ENCODE measurements around the gene FBXL13. TPM values are rescaled to one million over a fixed set of nuclear protein-coding genes. Genes with fewer than 3 reads are reported as not detected.

Gene FBXL13
- total and polyA plus RNA-seq, 2 experiments from 2014 or later, result 2.1 to 2.2 TPM

DNA sequence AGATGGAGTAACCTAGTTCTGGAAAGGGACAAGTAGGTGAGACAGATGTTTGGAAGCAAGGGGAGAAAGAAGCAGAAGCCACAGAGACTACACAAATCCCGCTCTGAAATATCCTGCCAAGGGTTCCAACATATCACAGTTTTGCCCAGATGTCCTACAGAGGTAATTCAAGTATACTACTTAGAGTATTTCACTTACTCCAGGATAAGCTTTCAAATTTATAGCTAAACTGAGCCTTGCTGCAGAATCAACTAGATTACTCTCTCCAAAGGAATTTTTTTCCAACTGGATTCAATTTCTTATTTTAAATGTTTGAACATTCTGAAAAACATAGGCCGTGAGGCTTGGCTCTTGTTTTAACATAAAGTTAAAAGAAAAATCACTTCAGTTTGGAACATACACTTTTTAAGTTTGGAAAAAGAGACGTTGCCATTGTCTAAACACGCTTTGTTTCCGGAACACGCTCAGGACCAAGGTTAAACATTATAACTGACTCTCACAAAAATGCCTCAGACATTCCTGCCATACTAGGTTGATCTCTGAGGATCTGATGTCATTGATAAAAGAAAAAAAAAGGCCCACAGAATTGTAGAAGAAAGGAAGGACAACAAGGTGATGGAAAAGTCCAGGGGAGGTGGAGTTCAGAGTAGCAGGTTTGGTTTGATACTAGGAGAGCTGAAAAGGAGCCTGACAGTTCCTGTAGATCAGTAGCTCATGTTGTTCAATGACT lies 251.0 kb downstream of the FBXL13 start:
- H3K27ac ChIP-seq, result no peak overlapping the region
- H3K9me3 ChIP-seq (ENCODE audit: low read depth), result no peaks in the 10 kb centered on the region
- no peaks in the 10 kb centered on the region for H3K36me3 ChIP-seq
- no peak overlapping the region for H3K4me3 ChIP-seq
- H3K4me1 ChIP-seq (ENCODE audit: low read depth), result no peaks in the 10 kb centered on the region
- no peak for DNase-seq (ENCODE audit: low read depth in 1 of 2, low spot score in 1 of 2)
- no peak for TF ChIP-seq CTCF (IDR thresholded peaks at IDR 0.05; ENCODE audit: low read depth, low read length)
- H3K27me3 ChIP-seq, result no peaks in the 10 kb centered on the region

- no peak for DNase-seq (ENCODE audit: low read depth in 1 of 2, low spot score in 1 of 2)
- no peaks in the 10 kb centered on the region for H3K9me3 ChIP-seq (ENCODE audit: low read depth)
- H3K4me1 ChIP-seq (ENCODE audit: low read depth), result no peaks in the 10 kb centered on the region
- no peak overlapping the region for H3K4me3 ChIP-seq
- no peak overlapping the region for H3K27ac ChIP-seq
- H3K27me3 ChIP-seq, result no peaks in the 10 kb centered on the region
- H3K36me3 ChIP-seq, result no peaks in the 10 kb centered on the region
- TF ChIP-seq CTCF (IDR thresholded peaks at IDR 0.05; ENCODE audit: low read depth, low read length), result no peak
Observed at GRCh38 chr7:102821994-102822747, 252.4 kb downstream of the FBXL13 start.

GRCh38 chr7:102819151-102819550 lies 255.4 kb downstream of the FBXL13 start:
- no peaks in the 10 kb centered on the region for H3K36me3 ChIP-seq
- no peak overlapping the region for H3K27ac ChIP-seq
- no peaks in the 10 kb centered on the region for H3K9me3 ChIP-seq (ENCODE audit: low read depth)
- H3K27me3 ChIP-seq, result no peaks in the 10 kb centered on the region
- peak in 1 of 2 donors; percentile 48 for DNase-seq (ENCODE audit: low read depth in 1 of 2, low spot score in 1 of 2)
- H3K4me3 ChIP-seq, result no peak overlapping the region
- no peaks in the 10 kb centered on the region for H3K4me1 ChIP-seq (ENCODE audit: low read depth)
- no peak for TF ChIP-seq CTCF (IDR thresholded peaks at IDR 0.05; ENCODE audit: low read depth, low read length)

DNA sequence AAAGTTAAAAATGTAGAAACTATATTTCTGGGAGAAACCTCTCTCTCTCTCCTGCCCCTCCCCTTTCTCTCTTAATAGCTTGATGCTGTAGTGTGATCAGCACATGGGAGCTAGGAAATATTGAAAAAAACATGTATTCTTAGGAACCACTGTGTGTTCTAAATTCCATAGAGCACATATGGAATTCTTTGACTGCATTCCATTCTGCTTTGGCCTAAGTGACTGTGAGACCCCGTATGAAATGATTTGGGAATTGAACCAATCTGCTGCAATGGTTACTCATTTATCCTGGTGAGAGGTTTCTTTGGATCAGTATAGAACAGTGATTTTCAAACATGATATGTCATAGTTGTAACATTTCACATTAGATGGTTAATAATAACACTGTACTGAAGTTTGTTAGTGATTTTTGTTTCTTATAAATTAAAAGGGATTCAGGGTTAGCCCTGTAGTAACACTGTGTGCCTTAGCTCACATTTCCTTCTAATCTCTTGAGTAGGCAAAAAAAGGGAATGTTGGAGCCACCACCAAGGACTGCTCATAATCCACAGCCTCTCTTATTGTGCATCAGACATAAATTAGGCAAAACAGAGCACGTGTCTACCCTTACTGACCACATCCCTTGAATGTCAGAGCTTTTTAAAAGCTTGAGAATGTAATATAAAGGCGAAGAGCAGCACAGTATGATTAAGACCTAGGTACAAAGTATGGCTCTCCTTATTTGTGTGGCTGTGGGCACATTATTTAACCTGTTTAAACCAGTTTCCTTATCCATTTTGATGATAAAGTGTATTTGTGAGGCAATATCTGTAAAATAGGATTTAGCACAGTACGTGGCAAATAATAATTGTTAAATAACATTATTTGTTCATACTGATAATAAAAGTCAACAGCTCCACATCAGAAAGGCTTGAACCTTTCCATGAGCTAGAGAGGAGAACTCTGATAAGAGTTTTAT lies 256.7 kb downstream of the FBXL13 start:
- H3K4me3 ChIP-seq, result no peak overlapping the region
- TF ChIP-seq CTCF (IDR thresholded peaks at IDR 0.05; ENCODE audit: low read depth, low read length), result no peak
- H3K9me3 ChIP-seq (ENCODE audit: low read depth), result no peaks in the 10 kb centered on the region
- no peaks in the 10 kb centered on the region for H3K27me3 ChIP-seq
- no peak overlapping the region for H3K27ac ChIP-seq
- H3K4me1 ChIP-seq (ENCODE audit: low read depth), result no peaks in the 10 kb centered on the region
- H3K36me3 ChIP-seq, result no peaks in the 10 kb centered on the region
- no peak for DNase-seq (ENCODE audit: low read depth in 1 of 2, low spot score in 1 of 2)

DNA sequence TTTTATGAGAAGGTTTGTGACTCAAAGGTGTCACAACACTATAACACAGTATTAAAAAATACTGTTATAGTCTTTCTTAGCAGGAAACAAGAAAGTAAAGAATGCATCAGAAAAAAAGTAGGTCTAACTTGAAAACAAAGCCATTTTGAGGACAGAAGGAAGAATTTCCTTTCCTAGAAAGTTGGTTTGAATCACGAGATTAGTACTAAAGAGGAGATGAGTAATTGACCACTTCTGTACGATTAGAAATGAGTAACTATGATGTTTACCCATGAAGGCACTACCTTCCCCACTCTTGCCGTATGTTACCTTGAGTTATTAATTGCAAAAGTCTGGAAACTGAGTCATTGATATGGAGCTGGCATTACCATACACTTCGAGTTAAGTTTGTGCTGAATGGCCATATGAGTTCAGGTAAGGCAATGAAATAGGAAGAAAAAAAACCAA lies 260.5 kb downstream of the FBXL13 start:
- Histone ChIP-seq H3K4me3 (no peak overlapping the region), H3K27me3 (no peaks in the 10 kb centered on the region), H3K9me3 (ENCODE audit: low read depth) (no peaks in the 10 kb centered on the region), H3K27ac (no peak overlapping the region), H3K4me1 (ENCODE audit: low read depth) (no peaks in the 10 kb centered on the region), H3K36me3 (no peaks in the 10 kb centered on the region)
- no peak for TF ChIP-seq CTCF (IDR thresholded peaks at IDR 0.05; ENCODE audit: low read depth, low read length)
- peak in 1 of 2 donors; percentile 63 for DNase-seq (ENCODE audit: low read depth in 1 of 2, low spot score in 1 of 2)
